Endothelial cell of hepatic sinusoid (primary cell): ENCODE data around the gene TMEM39B.
"Not testable (repeated sequence)": the region's sequence is repeated elsewhere in the genome, so short reads cannot be mapped to it uniquely, and the experiment has no call there.

ENCODE experiments used
- in situ Hi-C: cut with HindIII; loops from 2 replicates; pipeline ENCODE4 v1.10.0; 2017; ENCODE audit warnings: low sequenced_read_pairs

TMEM39B gene

DNA sequence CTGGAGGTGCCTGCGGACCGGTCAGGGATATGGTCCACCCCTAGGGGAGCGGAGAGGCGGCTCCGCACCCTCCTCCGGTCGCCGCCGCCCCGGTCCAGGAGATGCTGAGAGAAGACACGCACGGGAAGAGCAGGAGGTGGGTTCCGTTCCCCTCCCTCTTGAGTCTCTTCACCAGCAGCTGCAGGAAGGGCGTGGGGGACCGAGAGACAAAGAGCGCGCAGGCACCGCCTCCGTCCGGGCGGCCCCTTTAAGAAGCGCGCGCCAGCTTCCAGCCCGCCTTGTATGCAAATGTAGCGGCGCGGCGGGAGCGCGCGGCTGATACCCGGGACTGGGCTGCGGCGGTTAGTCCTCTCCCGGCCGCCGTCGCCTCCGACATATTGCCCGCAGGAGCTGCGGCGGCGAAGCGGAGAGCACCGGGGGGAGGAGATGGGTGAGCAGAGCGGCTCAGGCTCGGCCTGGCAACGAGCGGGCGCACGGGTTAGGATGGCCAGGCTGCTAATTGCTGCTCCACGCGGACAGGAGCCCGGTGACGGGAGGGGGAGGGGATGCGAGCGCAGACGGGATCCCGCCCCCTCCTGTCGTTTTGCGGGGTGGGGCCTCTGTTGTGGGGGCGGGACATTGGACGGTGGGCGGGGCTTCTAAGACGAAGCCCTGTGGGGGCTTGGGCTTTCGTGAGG lies at the start of gene TMEM39B:
TSS of gene TMEM39B (plus strand) at position 318 of the 677 bp plus-strand sequence. CDS start at position 427, 109 bp downstream.
- in situ Hi-C loops: no loop called here

DNA sequence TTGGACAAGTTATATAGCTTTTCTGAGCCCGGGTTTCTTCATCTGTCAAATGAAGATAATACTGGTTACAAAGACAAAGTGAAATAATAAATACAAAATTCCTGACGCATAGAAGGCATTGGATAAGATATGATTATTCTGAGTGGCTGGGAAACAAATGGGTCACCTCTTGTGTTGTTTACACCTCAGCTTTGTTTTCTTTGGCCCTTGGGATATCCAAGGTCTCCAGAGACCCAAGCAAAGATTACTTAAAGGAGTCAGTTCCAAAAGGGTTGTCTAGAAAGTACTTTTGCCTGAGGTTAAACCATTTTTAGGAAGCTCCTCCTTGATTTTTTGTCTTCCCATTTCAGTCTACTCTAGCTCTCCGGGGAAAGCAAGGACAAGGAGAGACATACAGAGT lies 49.4 kb upstream of the TMEM39B start:
- in situ Hi-C loops: no loop called here

DNA sequence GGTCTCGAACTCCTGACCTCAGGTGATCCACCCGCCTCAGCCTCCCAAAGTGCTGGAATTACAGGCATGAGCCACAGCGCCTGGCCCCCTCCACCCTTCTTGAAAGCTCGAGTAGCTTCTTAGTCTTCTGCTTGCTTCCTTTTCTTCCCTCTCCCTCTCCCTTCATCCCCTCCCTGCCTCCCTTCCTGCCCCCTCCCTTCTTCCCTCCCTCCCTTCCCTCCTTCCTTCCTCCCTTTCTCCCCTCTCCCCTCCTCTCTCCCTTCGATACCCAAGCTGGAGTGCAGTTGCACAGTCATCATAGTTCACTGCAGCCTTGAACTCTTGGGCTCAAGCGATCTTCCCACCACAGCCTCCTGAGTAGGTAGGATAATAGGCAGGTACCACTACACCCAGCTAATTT lies 47.2 kb upstream of the TMEM39B start:
- in situ Hi-C loops: no loop called here

DNA sequence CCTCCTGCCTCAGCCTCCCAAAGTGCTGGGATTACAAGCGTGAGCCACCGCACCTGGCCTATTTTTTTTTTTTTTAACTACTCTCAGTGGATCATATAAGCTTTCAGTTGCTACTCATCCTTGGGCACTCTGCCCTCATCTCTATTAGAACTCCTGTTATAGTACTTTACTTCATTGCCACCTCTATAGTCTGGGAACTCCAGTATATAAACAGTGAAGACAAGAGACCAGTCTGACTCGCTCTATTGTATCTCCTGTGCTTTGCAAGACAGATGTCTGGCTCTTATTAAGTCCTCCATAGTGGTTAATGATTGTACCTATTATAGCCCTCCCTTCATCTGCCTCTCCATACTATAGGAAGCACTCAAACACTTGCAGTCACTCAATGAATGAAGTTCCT lies 44.0 kb upstream of the TMEM39B start:
- in situ Hi-C loops: no loop called here

DNA sequence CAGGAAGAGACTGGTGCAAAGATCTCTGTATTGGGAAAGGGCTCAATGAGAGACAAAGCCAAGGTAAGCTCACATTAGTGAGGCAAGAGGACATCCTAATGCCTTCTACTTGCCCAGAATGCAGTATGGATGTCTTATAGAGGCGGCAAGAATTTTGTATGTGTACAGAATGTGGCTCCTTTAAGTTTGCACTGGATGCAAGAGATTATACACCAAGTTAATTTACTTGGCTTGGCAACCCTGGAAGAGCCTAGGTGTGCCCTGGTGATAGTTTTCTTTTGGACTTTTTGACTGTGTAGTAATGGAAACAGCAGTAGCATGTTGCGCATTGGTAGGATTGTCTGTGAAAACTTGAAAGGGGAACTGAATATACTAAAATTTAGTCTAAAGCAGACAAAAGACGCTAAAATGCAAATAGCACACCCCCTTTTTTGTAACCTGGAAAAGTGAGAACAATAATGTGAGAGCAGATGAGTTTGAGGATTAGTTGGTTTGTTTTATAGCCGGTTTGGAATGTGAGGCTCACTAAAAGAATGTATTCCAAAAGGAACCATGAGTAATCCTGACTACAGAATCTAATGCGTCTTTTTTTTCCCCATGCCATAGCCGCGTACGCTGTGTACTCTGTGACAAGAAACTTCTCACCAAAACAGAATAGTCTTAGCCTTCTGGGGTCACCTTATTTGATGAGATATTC lies 41.0 kb upstream of the TMEM39B start:
- in situ Hi-C loops: no loop called here

DNA sequence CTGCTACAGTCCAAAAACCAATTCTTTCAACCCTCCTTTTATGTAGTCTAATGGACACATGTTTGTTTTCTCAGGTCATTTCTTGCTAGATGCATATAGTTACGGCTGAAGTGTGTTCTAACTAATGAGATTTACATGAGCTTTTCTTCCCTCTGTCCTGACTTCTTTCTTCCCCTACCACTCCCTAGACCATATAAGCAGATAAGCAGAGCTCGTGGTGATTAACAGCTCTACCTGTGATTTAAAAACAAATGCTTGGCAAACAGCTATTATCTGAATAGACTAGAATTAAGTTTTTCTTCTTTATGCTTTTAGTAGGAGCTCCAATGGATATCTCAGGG lies 40.5 kb upstream of the TMEM39B start:
- in situ Hi-C loops: no loop called here

DNA sequence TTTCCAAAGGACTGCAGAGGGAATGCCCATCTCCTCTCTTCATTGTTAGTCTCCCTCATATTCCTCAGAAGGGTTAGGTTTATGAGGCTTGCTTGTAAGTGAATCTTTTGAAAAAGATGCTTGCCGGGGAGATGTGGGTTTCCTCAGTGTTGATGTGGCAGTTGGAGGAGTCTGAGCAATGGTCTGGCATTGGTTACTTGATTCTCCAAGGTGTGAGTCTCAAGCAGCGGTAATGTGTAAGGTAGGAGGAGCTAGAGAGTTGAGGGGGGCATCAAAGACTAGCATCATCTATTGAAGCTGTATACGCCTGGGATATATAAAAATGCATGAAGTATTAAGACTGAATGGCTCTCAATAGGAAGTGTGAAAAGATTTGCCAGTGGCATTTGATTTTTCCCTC lies 37.6 kb upstream of the TMEM39B start:
- in situ Hi-C loops: no loop called here

DNA sequence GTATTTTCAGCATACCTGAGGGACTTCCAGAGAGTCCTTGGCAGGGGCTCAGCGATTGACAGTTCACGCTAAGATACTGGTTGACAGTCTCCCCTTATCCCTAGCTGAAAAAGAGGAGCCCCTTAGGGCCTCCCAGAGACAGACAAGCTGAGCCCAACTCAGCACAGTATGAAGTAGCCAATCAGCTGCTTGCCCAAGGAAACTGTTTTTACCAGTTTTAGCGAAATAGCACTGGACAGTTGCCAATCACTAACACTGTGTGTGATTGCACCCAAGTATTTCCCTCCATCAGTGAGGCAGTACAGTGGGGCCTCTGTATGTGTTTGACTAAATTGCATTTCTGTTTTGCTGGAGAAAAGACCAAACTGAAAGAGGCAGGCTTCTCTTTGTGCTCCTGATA lies 32.0 kb upstream of the TMEM39B start:
- in situ Hi-C loops: no loop called here

DNA sequence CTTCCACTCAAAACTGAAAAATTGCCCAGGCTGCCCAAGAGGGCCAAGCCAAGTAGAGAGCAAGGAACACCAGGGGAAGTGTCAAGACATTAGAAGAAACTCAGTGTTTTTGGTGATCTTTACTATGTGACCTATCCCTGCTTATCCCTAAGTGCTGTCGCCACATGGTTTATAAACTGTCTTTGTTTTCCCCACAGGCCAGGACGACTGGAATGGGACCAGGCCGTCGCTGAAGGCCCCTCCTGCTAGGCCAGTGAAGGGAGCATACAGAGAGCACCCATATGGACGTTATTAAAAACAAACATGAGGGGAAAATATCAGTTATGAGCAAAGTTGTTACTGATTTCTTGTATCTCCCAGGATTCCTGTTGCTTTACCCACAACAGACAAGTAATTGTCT lies 30.4 kb upstream of the TMEM39B start:
- in situ Hi-C loops: no loop called here

DNA sequence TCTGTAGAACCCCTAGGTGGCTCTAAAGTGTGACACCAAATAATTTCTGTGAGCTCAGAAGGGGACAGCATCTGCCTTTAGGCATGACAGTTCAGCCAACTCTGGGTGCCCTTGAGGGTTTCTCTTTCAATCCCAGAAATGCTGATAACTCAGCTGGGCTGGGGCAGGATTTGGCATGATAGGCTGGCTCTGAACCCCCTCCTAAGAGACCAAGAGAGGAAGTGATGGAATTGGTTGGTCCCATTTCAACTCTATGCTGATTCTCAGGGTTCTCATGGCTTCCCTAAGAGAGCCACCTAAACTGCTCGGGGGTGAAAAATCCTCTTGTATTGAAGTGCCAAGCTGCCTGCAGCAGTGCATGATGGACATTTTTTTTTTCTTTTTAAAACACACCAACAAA lies 28.5 kb upstream of the TMEM39B start:
- in situ Hi-C loops: no loop called here

DNA sequence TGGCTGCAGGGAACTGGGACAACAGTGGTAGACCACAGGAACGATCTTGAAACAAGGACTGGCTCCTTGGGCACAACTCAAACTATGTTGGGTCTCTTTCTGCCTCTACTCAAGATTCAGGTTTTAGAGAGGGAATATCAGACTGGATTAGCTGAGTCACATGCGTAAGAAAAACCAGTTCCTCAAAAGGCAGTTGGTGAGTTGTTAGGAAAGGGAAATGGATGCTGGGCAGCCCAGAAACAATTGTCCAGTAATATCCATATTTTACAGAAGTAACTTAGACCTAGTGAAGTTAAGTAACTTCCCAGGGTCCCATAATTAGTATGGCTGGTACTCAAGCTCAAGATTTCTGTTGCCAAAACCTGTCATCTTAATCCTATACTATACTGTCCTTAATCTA lies 27.0 kb upstream of the TMEM39B start:
- in situ Hi-C loops: no loop called here

DNA sequence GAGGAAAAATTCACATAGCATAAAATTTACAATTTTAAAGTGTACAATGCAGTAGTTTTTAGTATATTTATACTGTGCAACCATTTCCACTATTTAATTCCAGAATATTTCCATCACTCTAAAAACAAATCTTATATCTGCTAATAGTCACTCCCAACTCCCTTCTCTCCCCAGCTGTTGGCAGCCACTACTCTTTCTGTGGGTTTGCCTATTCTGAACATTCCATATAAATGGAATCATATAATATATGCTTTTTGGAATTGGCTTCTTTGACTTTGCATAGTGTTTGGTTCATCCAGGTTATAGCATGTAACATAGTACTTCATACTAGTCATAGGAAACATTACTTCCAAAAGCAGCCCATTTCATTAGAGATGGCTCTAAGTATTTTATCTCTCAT lies 25.0 kb upstream of the TMEM39B start:
- in situ Hi-C loops: no loop called here

DNA sequence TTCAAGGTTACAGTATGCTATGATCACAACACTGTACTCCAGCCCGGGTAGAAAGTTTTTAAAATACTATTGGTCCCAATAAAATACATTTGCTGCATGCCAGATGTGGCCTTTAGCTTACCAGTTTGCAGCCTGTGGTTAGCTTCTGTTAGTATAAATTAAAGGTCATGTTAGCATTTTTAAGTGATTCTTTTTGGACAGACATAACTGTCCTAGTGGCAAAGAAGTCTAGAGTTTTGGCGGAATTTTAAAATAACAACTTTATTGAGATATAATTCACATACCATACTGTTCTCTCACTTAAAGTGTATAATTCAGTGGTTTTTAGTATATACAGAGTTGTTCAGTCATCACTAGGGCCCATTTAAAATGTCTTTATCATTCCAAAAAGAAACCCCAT lies 24.3 kb upstream of the TMEM39B start:
- in situ Hi-C loops: no loop called here

DNA sequence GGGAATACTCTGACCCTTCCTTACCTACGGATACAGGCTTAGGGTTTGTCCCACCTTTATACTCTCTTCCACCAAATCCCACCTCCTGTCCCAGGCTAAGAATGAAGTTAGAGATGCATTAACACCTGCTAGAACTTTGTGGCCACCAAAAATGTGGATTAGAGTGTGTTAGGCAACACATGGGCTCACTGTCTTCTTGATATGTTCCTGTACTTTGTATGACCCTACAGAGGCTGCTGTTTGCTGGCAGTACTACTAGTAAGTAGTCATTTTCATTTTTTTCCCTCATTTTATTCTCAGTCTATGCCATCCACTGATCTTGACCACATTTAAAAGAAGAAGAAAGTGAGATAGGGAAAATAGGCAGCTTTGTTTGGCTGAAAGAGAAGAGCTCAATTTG lies 21.0 kb upstream of the TMEM39B start:
- in situ Hi-C loops: no loop called here

DNA sequence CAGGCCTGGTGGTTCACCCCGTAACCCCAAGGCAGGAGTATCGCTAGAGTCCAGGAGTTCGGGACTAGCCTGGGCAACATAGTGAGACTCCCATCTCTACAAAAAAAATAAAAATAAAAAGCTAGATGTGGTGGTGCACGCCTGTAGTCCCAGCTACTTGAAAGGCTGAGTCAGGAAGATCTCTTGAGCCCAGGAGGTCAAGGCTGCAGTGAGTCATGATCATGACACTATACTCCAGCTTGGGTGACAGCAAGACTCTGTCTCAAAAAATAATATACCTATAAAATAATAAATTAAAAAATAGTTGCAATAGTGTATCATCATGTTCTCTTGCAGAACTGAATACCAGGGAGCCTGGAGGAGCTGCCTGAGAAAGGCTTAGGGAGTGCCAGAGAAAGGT lies 19.9 kb upstream of the TMEM39B start:
- in situ Hi-C loops: no loop called here

DNA sequence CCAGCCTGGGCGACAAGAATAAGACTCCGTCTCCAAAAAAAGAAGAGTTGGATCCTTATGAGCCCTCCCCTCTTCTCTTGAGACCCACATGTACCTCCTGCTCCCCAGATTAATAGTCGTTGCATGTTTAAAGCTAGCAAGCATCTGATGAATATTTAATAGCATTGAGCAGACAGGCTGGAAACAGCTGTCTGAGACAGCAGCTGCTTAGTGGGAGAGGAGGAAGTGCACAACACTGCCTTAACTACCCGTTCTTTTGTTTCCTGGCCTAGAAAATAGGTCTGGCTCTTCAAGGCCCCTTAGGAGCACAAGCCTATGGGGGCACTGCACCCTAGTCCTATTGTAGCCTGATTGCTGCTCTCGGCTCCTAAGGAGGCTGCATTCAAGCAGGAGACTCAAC lies 17.3 kb upstream of the TMEM39B start:
- in situ Hi-C loops: no loop called here

DNA sequence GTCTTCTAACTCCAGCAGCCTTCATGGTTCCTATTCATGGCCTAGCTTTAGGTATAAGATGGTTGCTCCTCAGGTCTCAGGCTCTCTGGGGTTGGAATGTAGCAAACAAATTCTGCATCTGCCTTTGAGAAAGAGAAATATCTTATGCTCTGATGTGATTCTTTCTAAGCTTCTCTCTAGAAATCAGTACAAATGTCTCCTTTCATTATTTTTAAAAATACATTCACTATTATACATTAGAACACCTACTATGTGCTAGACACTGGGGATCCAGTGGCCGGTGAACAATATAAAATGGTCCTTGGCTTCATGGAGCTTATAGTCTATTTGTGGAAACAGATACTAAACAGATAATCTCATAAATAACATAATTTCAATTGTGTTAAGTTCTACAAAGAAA lies 16.1 kb upstream of the TMEM39B start:
- in situ Hi-C loops: no loop called here

DNA sequence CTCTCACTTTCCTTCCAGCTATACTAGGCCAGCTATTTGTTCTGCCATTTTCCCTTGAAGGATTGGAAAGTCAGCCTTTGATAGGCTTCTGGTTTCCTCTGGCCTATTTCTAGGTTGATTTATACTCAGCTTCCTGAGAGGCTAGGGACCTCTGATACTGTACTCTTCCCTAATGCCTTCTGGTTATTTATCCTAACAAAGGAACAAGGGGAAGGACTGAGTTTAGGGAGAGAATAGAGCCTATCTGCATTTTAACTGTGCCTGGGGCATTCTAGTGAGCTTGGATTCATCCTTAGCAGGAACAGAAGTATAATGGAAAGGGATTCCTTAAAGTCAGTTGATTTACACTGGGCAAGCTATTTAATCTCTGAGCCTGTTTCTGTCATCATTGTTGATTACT lies 11.8 kb upstream of the TMEM39B start:
- in situ Hi-C loops: no loop called here

DNA sequence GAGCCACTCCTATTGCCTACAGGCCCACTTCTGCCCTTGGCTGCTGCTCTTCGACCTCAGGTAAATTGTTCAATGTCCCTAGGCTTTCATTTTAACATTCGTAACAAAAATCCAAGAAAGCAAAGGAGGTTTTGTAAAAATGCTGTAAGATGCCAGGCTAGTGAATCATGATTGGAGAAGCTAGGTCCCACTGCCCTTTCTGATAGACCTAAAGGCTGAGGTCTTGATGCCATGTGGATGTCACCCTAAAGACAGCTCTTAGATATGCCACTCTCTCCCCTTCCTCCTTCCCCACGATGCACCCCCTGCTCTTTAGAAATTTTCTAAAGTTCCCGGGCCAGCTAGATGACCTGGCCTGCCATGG lies 9.9 kb upstream of the TMEM39B start:
- in situ Hi-C loops: no loop called here

DNA sequence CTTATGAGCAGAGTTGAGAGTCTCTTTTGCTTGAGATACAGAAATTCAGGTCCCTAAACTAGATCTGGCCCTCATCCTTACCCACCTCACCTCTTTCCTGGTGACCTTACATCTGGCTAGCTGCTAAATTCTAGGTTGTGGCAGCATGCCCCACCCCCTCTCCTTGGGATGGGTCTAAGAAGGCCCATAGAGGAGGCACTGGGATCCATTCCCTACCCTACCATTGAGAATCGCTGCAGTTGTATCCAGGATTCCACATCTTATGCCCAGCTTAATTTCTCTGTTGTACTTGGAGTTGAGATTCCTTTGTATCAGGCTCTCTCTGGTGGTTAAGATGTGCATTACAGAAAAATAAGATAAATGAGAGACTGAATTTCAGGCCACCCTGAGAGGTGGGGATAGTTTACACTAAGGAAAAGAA lies 9.5 kb upstream of the TMEM39B start:
- in situ Hi-C loops: no loop called here

DNA sequence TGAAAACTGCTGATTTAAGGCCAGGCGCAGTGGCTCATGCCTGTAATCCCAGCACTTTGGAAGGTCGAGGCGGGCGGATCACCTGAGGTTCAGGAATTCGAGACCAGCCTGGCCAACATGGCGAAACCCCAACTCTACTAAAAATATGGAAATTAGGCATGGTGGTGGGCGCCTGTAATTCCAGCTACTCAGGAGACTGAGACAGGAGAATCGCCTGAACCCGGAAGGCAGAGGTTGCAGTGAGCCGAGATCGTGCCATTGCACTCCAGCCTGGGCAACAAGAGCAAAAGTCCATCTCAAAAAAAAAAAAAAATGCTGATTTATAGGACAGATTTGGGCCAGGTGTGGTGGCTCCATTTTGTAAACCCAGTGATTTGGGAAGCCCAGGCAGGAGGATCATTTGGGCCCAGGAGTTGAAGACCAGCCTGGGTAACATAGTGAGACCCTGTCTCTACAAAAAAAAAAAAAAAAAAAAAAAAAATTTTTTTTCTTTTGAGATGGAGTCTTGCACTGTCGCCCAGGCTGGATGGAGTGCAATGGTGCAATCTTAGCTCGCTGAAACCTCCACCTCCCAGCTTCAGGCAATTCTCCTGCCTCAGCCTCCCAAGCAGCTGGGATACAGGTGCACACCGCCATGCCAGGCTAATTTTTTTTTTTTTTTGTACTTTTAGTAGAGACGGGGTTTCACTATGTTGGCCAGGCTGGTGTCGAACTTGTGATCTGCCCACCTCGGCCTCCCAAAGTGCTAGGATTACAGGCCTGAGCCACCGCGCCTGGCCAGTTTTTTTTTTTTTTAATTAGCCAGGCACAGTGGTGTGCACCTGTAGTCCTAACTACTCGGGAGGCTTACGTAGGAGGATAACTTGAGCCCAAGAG lies 6.9 kb upstream of the TMEM39B start:
- in situ Hi-C loops: not testable (repeated sequence)

DNA sequence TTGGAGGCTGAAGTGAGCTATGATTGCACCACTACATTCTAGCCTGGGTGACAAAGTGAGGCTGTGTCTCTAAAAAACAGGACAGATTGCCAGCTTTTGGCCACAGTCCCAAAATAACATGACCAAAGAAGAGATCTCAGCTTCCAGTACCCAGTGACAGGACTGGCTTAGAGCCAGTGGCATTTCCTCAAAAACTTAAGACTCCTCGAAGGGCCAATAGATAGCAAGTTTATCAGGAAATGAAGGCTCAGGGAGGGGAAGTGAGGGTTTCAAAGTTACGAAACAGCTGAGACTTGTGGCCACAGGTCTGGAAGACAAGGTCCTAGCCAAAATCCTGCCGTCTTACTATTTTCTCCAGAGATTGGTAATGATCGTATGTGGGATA lies 6.3 kb upstream of the TMEM39B start:
- in situ Hi-C loops: no loop called here
